ENCODE results near the gene PPP1R3D. TPM values are rescaled to one million over a fixed set of nuclear protein-coding genes. Genes with fewer than 3 reads are reported as not detected.

Gene PPP1R3D
- total and polyA plus RNA-seq, 2 of the 13 experiments (the other 11 are each of a cell fraction or from before 2014, with no cell fraction given): 1.2 to 3.7 TPM

DNA sequence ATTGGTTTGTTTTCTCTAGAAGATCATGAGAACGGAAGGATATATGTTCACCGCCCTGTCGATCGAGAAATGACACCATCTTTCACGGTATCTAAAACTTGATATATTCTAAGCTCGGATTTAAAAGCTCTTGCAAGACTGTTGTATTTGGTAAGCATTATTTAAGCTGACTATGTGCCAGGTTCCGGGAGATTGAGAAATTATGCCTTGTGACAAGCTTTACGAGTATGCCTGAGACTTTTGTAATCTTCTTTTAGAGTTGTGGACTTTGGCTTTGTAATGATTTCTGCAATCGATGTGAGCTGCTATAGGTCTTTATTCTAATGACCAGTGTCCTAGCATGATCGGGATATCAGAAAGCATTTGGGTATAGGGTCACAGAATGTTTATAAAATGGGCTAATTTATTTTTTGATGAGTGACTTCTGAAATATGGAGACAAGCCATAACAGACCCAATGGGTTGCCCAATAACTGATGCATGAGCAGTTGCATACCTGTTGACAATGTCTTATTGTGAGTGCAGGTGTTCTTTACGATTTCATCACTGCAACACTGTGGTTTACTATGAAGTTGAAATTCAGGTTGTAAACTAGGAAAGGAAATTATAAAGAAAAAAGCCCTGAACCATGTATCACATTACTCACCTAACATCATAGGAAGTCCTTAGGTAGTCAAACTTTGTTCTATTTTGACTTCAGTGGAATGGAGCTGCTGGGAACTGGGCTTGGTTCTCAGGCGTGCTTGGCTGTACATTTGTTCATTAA, 32.1 kb upstream of the PPP1R3D start:
- ChIA-PET CTCF (ENCODE audit: low intra/inter-chr PET ratio, low total read pairs) (no interaction called here), POLR2A (no interaction called here)
- no peak overlapping the region for H2AFZ ChIP-seq (ENCODE audit: low read length)
- no peaks in the 10 kb centered on the region for H3K36me3 ChIP-seq (replicated peaks in 1 of 2; ENCODE audit: control insufficient read depth in 1 of 2, insufficient read depth in 2 of 2, low read length in 2 of 2)
- FAIRE-seq: no peak
- no peak overlapping the region for H3K27ac ChIP-seq (ENCODE audit: extremely low read length, insufficient read depth, low read length)
- no peaks in the 10 kb centered on the region for H3K9me3 ChIP-seq (ENCODE audit: low read length)
- H3K27me3 ChIP-seq (ENCODE audit: control insufficient read depth in 1 of 2, insufficient read depth in 2 of 2, low read length in 2 of 2): no peaks in the 10 kb centered on the region; a peak in 1 of 5 replicates
- H3K9ac ChIP-seq (ENCODE audit: insufficient read depth, low read depth, low read length): no peak overlapping the region
- no peak overlapping the region for H3K4me2 ChIP-seq (ENCODE audit: low read depth, low read length)
- WGBS (ENCODE audit: low lambda C conversion rate): 16% methylated on average over 12 of the region's 12 CpGs
- no peaks in the 10 kb centered on the region for H3K4me1 ChIP-seq (ENCODE audit: insufficient read depth, low read length)
- no peak overlapping the region for H3K4me3 ChIP-seq (replicated peaks in 1 of 3; ENCODE audit: insufficient read depth in 1 of 3, low read depth in 2 of 3, low read length in 3 of 3)
- in situ Hi-C loops (cut with HindIII; ENCODE audit: extremely low pct_ligation_motif_present, low pct_unique_long_range_greater_than_20kb): no loop called here
- no TSS peak for BruUV-seq (replicated peaks)
- intact Hi-C loops (cut with micrococcal nuclease; ENCODE audit: unreplicated experiment): no loop called here
- no peaks in the 10 kb centered on the region for H3K79me2 ChIP-seq (ENCODE audit: insufficient read depth, low read length)
- TF ChIP-seq MEIS2 (CRISPR knock-in tag; IDR thresholded peaks at IDR 0.05) (no peak), CEBPB (IDR thresholded peaks at IDR 0.05; ENCODE audit: borderline replicate concordance, low read depth, low read length) (peak; percentile 37; the same call in 1 of the 2 replicates), ZKSCAN1 (IDR thresholded peaks at IDR 0.05; ENCODE audit: low read length) (peak; percentile 65; the same call in 1 of the 2 replicates), KAT2B (IDR thresholded peaks at IDR 0.05; ENCODE audit: borderline replicate concordance, low read depth, low read length) (peak; percentile 75), HNF4A (CRISPR knock-in tag; IDR thresholded peaks at IDR 0.05) (0 out of 2 replicates have a peak, but pooled peaks have one; percentile 5), NCOR1 (IDR thresholded peaks at IDR 0.05; ENCODE audit: borderline replicate concordance, low read length) (no peak)
- no peaks in the 10 kb centered on the region for H4K20me1 ChIP-seq (ENCODE audit: insufficient read depth, low read length)
- DNase-seq (ENCODE audit: low spot score): no peak
- ATAC-seq: no peak; the same call in 2 of the 3 replicates

DNA sequence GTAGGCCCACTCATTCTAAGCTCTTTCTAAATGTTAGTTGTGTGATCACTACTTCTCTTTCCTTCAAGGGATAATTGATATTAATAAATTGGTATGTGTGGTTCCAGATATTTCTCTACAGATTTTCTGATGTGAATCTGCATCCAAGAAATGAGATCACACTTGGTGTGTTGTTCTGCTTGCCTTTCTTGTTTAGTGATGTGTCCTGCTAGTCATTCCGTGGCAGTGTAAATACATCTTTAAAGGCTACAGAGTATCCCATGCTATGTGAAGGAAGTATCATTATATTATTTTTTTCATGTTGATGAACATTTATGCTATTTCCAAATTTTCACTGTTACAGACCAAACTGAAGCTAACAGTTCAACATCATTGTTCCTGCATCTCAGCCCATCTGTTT, 31.3 kb upstream of the PPP1R3D start:
- Histone ChIP-seq H3K27me3 (ENCODE audit: control insufficient read depth in 1 of 2, insufficient read depth in 2 of 2, low read length in 2 of 2) (no peaks in the 10 kb centered on the region), H2AFZ (ENCODE audit: low read length) (no peak overlapping the region), H3K9ac (ENCODE audit: insufficient read depth, low read depth, low read length) (no peak overlapping the region), H4K20me1 (ENCODE audit: insufficient read depth, low read length) (no peaks in the 10 kb centered on the region), H3K4me1 (ENCODE audit: insufficient read depth, low read length) (no peaks in the 10 kb centered on the region), H3K27ac (ENCODE audit: extremely low read length, insufficient read depth, low read length) (no peak overlapping the region), H3K79me2 (ENCODE audit: insufficient read depth, low read length) (no peaks in the 10 kb centered on the region), H3K36me3 (replicated peaks in 1 of 2; ENCODE audit: control insufficient read depth in 1 of 2, insufficient read depth in 2 of 2, low read length in 2 of 2) (no peaks in the 10 kb centered on the region), H3K4me3 (replicated peaks in 1 of 3; ENCODE audit: insufficient read depth in 1 of 3, low read depth in 2 of 3, low read length in 3 of 3) (no peak overlapping the region), H3K4me2 (ENCODE audit: low read depth, low read length) (no peak overlapping the region), H3K9me3 (ENCODE audit: low read length) (no peaks in the 10 kb centered on the region)
- POLR2A ChIA-PET: no interaction called here
- DNase-seq (ENCODE audit: low spot score) (no peak), FAIRE-seq (no peak), ATAC-seq (no peak)
- in situ Hi-C loops (cut with HindIII; ENCODE audit: extremely low pct_ligation_motif_present, low pct_unique_long_range_greater_than_20kb) (no loop called here), intact Hi-C loops (cut with micrococcal nuclease; ENCODE audit: unreplicated experiment) (no loop called here)
- 11% methylated on average over 1 of the region's 1 CpG for WGBS (ENCODE audit: low lambda C conversion rate)
- CTCF ChIA-PET (ENCODE audit: low intra/inter-chr PET ratio, low total read pairs): no interaction called here
- no TSS peak for BruUV-seq (replicated peaks)
- TF ChIP-seq SMAD1 (CRISPR knock-in tag; IDR thresholded peaks at IDR 0.05; ENCODE audit: borderline replicate concordance, low read depth): no peak
- TF ChIP-seq, protein P1, sequence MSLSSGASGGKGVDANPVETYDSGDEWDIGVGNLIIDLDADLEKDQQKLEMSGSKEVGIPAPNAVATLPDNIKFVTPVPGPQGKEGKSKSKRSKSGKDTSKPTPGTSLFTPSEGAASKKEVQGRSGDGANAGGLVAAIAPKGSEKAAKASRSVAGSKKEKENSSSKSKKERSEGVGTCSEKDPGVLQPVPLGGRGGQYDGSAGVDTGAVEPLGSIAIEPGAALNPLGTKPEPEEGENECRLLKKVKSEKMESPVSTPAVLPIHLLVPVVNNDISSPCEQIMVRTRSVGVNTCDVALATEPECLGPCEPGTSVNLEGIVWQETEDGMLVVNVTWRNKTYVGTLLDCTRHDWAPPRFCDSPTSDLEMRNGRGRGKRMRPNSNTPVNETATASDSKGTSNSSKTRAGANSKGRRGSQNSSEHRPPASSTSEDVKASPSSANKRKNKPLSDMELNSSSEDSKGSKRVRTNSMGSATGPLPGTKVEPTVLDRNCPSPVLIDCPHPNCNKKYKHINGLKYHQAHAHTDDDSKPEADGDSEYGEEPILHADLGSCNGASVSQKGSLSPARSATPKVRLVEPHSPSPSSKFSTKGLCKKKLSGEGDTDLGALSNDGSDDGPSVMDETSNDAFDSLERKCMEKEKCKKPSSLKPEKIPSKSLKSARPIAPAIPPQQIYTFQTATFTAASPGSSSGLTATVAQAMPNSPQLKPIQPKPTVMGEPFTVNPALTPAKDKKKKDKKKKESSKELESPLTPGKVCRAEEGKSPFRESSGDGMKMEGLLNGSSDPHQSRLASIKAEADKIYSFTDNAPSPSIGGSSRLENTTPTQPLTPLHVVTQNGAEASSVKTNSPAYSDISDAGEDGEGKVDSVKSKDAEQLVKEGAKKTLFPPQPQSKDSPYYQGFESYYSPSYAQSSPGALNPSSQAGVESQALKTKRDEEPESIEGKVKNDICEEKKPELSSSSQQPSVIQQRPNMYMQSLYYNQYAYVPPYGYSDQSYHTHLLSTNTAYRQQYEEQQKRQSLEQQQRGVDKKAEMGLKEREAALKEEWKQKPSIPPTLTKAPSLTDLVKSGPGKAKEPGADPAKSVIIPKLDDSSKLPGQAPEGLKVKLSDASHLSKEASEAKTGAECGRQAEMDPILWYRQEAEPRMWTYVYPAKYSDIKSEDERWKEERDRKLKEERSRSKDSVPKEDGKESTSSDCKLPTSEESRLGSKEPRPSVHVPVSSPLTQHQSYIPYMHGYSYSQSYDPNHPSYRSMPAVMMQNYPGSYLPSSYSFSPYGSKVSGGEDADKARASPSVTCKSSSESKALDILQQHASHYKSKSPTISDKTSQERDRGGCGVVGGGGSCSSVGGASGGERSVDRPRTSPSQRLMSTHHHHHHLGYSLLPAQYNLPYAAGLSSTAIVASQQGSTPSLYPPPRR (CRISPR knock-in tag; IDR thresholded peaks at IDR 0.05; ENCODE audit: borderline replicate concordance): no peak
- no peak for TF ChIP-seq ADNP (CRISPR knock-in tag; IDR thresholded peaks at IDR 0.05)
- TF ChIP-seq POLR2G (IDR thresholded peaks at IDR 0.05; ENCODE audit: low read depth, low read length): no peak
- no peak for TF ChIP-seq ZNF468 (CRISPR knock-in tag; IDR thresholded peaks at IDR 0.05)
- no peak for TF ChIP-seq NFE2L2 (IDR thresholded peaks at IDR 0.05; ENCODE audit: low read length)
- TF ChIP-seq, protein P2, sequence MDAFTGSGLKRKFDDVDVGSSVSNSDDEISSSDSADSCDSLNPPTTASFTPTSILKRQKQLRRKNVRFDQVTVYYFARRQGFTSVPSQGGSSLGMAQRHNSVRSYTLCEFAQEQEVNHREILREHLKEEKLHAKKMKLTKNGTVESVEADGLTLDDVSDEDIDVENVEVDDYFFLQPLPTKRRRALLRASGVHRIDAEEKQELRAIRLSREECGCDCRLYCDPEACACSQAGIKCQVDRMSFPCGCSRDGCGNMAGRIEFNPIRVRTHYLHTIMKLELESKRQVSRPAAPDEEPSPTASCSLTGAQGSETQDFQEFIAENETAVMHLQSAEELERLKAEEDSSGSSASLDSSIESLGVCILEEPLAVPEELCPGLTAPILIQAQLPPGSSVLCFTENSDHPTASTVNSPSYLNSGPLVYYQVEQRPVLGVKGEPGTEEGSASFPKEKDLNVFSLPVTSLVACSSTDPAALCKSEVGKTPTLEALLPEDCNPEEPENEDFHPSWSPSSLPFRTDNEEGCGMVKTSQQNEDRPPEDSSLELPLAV (CRISPR knock-in tag; conservative IDR thresholded peaks at IDR 0.05; ENCODE audit: low read depth): no peak

Measured in HepG2 (cell line).